ENCODE measurements around the gene MSANTD3.

Gene MSANTD3

DNA sequence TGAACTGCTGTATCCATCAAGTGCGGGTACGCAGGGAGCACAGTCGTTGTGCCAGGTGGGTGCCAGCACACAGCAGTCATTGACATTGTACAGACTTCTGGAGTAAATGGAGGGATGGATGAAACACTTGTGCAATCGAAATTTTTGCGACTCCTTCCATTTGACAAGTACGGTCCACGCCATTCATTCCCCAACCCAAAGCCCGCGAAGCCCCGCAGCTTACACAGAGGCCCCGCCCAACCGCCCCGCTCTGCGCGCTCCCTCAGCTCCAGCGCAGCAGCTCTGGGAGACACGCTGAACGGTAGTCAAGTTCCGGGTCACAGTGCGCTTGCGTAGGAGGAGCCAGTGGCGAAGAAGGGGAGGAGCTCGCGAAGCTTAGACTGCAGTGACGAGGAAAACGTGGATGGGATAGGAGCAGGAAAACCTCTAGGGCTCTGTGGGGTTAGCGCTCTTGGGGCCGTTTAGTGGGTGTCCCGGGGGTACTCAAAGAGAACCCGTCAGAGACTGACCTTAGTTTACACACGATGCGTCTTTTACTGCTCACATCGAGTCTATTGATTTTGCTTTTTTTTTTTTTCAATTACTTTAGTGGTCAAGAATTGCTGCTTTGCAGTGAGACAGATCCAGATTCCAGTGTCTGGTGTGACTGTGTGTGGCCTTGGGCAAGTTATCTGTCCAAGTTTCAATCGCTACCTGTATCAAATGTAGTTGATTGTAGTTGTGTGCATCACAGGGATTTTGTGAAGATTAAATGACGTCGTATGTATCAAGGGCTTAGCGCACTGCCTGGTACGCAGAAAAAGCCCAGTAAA is 15.3 kb upstream of the MSANTD3 start:
- TF ChIP-seq TAF1 (IDR thresholded peaks at IDR 0.05; ENCODE audit: low read depth), result peak; percentile 83
- TF ChIP-seq FOXM1 (IDR thresholded peaks at IDR 0.05; ENCODE audit: borderline replicate concordance, low read depth), result no peak
- no peak for TF ChIP-seq CEBPB (IDR thresholded peaks at IDR 0.05)
- no peak for TF ChIP-seq TEAD4 (IDR thresholded peaks at IDR 0.05)
- TF ChIP-seq ZBTB7A (IDR thresholded peaks at IDR 0.05; ENCODE audit: low read depth), result no peak
- no peak for TF ChIP-seq EGR1 (IDR thresholded peaks at IDR 0.05)
- TF ChIP-seq USF1 (IDR thresholded peaks at IDR 0.05), result no peak
- TF ChIP-seq REST (IDR thresholded peaks at IDR 0.05; ENCODE audit: low read depth), result no peak
- TF ChIP-seq TCF12 (IDR thresholded peaks at IDR 0.05; ENCODE audit: low read depth), result peak; percentile 54
- TF ChIP-seq CREB1 (IDR thresholded peaks at IDR 0.05; ENCODE audit: low read depth), result peak; percentile 62; the same call in 1 of the 2 replicates
- no peak for TF ChIP-seq NFIC (IDR thresholded peaks at IDR 0.05)
- TF ChIP-seq RAD21 (IDR thresholded peaks at IDR 0.05; ENCODE audit: low read depth), result no peak
- no peak for TF ChIP-seq YY1 (IDR thresholded peaks at IDR 0.05; ENCODE audit: low read depth)
- TF ChIP-seq EP300 (IDR thresholded peaks at IDR 0.05; ENCODE audit: borderline replicate concordance), result no peak
- TF ChIP-seq, protein P1, sequence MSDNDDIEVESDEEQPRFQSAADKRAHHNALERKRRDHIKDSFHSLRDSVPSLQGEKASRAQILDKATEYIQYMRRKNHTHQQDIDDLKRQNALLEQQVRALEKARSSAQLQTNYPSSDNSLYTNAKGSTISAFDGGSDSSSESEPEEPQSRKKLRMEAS (IDR thresholded peaks at IDR 0.05), result peak; percentile 85

DNA sequence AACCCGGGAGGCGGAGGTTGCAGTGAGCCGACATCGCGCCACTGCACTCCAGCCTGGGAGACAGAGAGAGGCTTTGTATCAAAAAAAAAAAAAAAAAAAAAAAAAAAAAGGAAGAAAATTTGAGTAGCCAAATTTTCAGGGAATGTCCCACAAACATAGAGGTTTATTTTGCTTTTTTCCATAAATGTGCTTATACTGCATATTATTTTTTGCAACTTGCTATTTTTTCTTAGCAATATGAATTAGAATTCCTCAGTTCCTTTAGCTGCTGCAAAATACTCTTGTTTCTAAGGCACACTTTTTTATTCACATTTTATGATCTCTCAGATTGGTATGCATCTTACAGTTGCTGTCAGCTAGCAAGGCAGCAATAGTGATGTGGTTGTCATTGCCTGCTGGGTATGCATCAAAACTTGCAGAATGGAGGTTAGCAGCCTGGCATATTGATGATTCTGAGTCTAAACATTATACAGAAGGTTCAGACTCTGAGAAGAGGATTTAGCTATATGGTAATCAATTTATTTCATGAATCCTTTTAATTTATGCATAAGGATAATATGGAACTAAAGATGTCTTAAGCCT is 13.0 kb upstream of the MSANTD3 start:
- TF ChIP-seq NFIC (IDR thresholded peaks at IDR 0.05), result no peak
- no peak for TF ChIP-seq USF1 (IDR thresholded peaks at IDR 0.05)
- TF ChIP-seq ZBTB7A (IDR thresholded peaks at IDR 0.05; ENCODE audit: low read depth), result no peak
- TF ChIP-seq EP300 (IDR thresholded peaks at IDR 0.05; ENCODE audit: borderline replicate concordance), result no peak
- no peak for TF ChIP-seq TCF12 (IDR thresholded peaks at IDR 0.05; ENCODE audit: low read depth)
- TF ChIP-seq REST (IDR thresholded peaks at IDR 0.05; ENCODE audit: low read depth), result no peak
- no peak for TF ChIP-seq TEAD4 (IDR thresholded peaks at IDR 0.05)
- no peak for TF ChIP-seq RAD21 (IDR thresholded peaks at IDR 0.05; ENCODE audit: low read depth)
- TF ChIP-seq CEBPB (IDR thresholded peaks at IDR 0.05), result no peak
- TF ChIP-seq, protein P1 (IDR thresholded peaks at IDR 0.05), result no peak

DNA sequence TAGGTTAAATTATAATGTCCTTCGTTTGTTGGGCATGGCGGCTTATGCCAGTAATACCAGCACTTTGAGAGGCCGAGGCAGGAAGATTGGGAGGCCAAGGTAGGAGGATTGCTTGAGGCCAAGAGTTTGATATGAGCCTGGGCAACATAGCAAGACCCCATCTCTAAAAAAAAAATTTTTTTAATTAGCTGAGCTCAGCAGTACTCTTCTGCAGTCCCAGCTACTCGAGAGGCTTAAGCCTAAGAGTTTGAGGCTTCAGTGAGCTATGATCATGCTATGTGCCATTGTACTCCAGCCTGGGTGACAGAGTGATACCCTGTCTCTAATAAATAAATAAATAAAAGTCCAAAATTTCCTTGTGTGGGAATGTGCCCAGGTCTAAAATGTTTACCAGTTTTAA is 9.1 kb upstream of the MSANTD3 start:
- TF ChIP-seq YY1 (IDR thresholded peaks at IDR 0.05; ENCODE audit: low read depth) (no peak), CREB1 (IDR thresholded peaks at IDR 0.05; ENCODE audit: low read depth) (no peak), REST (IDR thresholded peaks at IDR 0.05; ENCODE audit: low read depth) (no peak), ZBTB7A (IDR thresholded peaks at IDR 0.05; ENCODE audit: low read depth) (no peak), CEBPB (IDR thresholded peaks at IDR 0.05) (no peak), TCF12 (IDR thresholded peaks at IDR 0.05; ENCODE audit: low read depth) (no peak), TEAD4 (IDR thresholded peaks at IDR 0.05) (no peak), TAF1 (IDR thresholded peaks at IDR 0.05; ENCODE audit: low read depth) (no peak), NFIC (IDR thresholded peaks at IDR 0.05) (no peak), FOXM1 (IDR thresholded peaks at IDR 0.05; ENCODE audit: borderline replicate concordance, low read depth) (no peak), EP300 (IDR thresholded peaks at IDR 0.05; ENCODE audit: borderline replicate concordance) (no peak), USF1 (IDR thresholded peaks at IDR 0.05) (no peak), EGR1 (IDR thresholded peaks at IDR 0.05) (no peak), RAD21 (IDR thresholded peaks at IDR 0.05; ENCODE audit: low read depth) (no peak)
- TF ChIP-seq, protein P1 (IDR thresholded peaks at IDR 0.05), result no peak

Data from Ishikawa (cell line).